SK-N-SH treated with all-trans-retinoic acid at 6 μM for 48 hours (cell line): Measurements from ENCODE around the gene TMED5.

Experiments used
- ATAC-seq: fragments of 200-7000 bp; cut with Tn5 transposase; 3 replicates; pipeline ENCODE4 v1.9.1; 2020; ENCODE audit warnings: mild to moderate bottlenecking, moderate library complexity
- ARNTL ChIP-seq: fragments of 450-650 bp; formaldehyde crosslinking; IDR thresholded peaks from 2 replicates; pipeline ENCODE4 v1.5.0; 2020; ENCODE audit warnings: low read depth, mild to moderate bottlenecking, moderate library complexity, borderline replicate concordance
- BACH2 ChIP-seq: fragments of 250-450 bp; sonication (Bioruptor Pico); IDR thresholded peaks from 2 replicates; pipeline ENCODE4 v1.9.0; 2021; ENCODE audit warnings: mild to moderate bottlenecking, borderline replicate concordance
- CSDC2 ChIP-seq: fragments of 250-450 bp; sonication (Bioruptor Pico); IDR thresholded peaks from 2 replicates; pipeline ENCODE4 v1.5.0; 2020; ENCODE audit warnings: mild to moderate bottlenecking, moderate library complexity
- CSRNP3 ChIP-seq: fragments of 250-450 bp; sonication (Bioruptor Pico); IDR thresholded peaks from 2 replicates; pipeline ENCODE4 v1.5.1; 2021; ENCODE audit warnings: mild to moderate bottlenecking, moderate library complexity
- ESRRG ChIP-seq: fragments of 250-450 bp; sonication (Bioruptor Pico); IDR thresholded peaks from 2 replicates; pipeline ENCODE4 v1.6.1; 2021; ENCODE audit warnings: mild to moderate bottlenecking
- ISL1 ChIP-seq: fragments of 250-450 bp; sonication (Bioruptor Pico); IDR thresholded peaks from 2 replicates; pipeline ENCODE4 v2.1.2; 2022; ENCODE audit warnings: mild to moderate bottlenecking, moderate library complexity
- OSR1 ChIP-seq: fragments of 250-450 bp; sonication (Bioruptor Pico); IDR thresholded peaks from 2 replicates; pipeline ENCODE4 v1.8.0; 2022; ENCODE audit warnings: moderate library complexity, mild to moderate bottlenecking, inconsistent platforms
- PATZ1 ChIP-seq: fragments of 250-450 bp; sonication (Bioruptor Pico); IDR thresholded peaks from 2 replicates; pipeline ENCODE4 v1.8.0; 2020; ENCODE audit warnings: mild to moderate bottlenecking, moderate library complexity, borderline replicate concordance
- POU6F1 ChIP-seq: fragments of 250-450 bp; sonication (Bioruptor Pico); IDR thresholded peaks from 2 replicates; pipeline ENCODE4 v1.8.0; 2021; ENCODE audit warnings: low read depth, mild to moderate bottlenecking, moderate library complexity, borderline replicate concordance
- PPARA ChIP-seq: fragments of 250-450 bp; sonication (Bioruptor Pico); IDR thresholded peaks from 2 replicates; pipeline ENCODE4 v1.5.0; 2020; ENCODE audit warnings: mild to moderate bottlenecking, borderline replicate concordance
- TCF4 ChIP-seq: fragments of 250-450 bp; sonication (Bioruptor Pico); IDR thresholded peaks from 2 replicates; pipeline ENCODE4 v1.8.0; 2021; ENCODE audit warnings: mild to moderate bottlenecking, moderate library complexity, borderline replicate concordance
- TOX ChIP-seq: fragments of 250-450 bp; sonication (Bioruptor Pico); IDR thresholded peaks from 2 replicates; pipeline ENCODE4 v1.8.0; 2021; ENCODE audit warnings: mild to moderate bottlenecking, moderate library complexity, borderline replicate concordance
- TSHZ2 ChIP-seq: fragments of 250-450 bp; sonication (Bioruptor Pico); IDR thresholded peaks from 2 replicates; pipeline ENCODE4 v1.5.0; 2020; ENCODE audit warnings: mild to moderate bottlenecking, moderate library complexity
- ZC3H10 ChIP-seq: fragments of 250-450 bp; sonication (Bioruptor Pico); IDR thresholded peaks from 2 replicates; pipeline ENCODE4 v1.5.1; 2021; ENCODE audit warnings: mild to moderate bottlenecking, moderate library complexity
- ZFP30 ChIP-seq: fragments of 450-650 bp; formaldehyde crosslinking; IDR thresholded peaks from 2 replicates; pipeline ENCODE4 v1.5.0; 2022; ENCODE audit warnings: mild to moderate bottlenecking, moderate library complexity
- ZNF565 ChIP-seq: fragments of 450-650 bp; formaldehyde crosslinking; conservative IDR thresholded peaks from 2 replicates; pipeline ENCODE4 v1.5.0; 2020; ENCODE audit warnings: low read depth, mild to moderate bottlenecking, moderate library complexity
- ZNF70 ChIP-seq: fragments of 450-650 bp; formaldehyde crosslinking; IDR thresholded peaks from 2 replicates; pipeline ENCODE4 v1.5.0; 2020; ENCODE audit warnings: mild to moderate bottlenecking, moderate library complexity
- ZNF8 ChIP-seq: fragments of 450-650 bp; formaldehyde crosslinking; IDR thresholded peaks from 2 replicates; pipeline ENCODE4 v1.5.0; 2020; ENCODE audit warnings: mild to moderate bottlenecking, moderate library complexity

Gene TMED5

GRCh38 chr1:93114391-93114790 lies 65.8 kb downstream of the TMED5 start:
- TF ChIP-seq POU6F1 (CRISPR knock-in tag), result no peak
- no peak for TF ChIP-seq CSRNP3 (CRISPR knock-in tag)
- TF ChIP-seq ZNF70 (CRISPR knock-in tag), result no peak
- no peak for TF ChIP-seq OSR1 (CRISPR knock-in tag)
- no peak for TF ChIP-seq ZNF8
- no peak for TF ChIP-seq BACH2
- TF ChIP-seq TOX, result no peak
- TF ChIP-seq ESRRG, result no peak
- no peak for TF ChIP-seq ZC3H10 (CRISPR knock-in tag)
- no peak for ATAC-seq

GRCh38 chr1:93113127-93113526 lies 67.1 kb downstream of the TMED5 start:
- no peak for TF ChIP-seq OSR1 (CRISPR knock-in tag)
- TF ChIP-seq CSRNP3 (CRISPR knock-in tag), result no peak
- no peak for TF ChIP-seq PPARA (CRISPR knock-in tag)
- no peak for TF ChIP-seq BACH2
- TF ChIP-seq ZNF8, result no peak
- TF ChIP-seq ISL1 (CRISPR knock-in tag), result no peak
- no peak for TF ChIP-seq ZNF70 (CRISPR knock-in tag)
- no peak for TF ChIP-seq ARNTL (CRISPR knock-in tag)
- no peak for TF ChIP-seq ESRRG
- TF ChIP-seq CSDC2 (CRISPR knock-in tag), result no peak
- no peak for TF ChIP-seq ZNF565
- no peak for TF ChIP-seq ZC3H10 (CRISPR knock-in tag)
- no peak for TF ChIP-seq TCF4 (CRISPR knock-in tag)
- no peak for TF ChIP-seq TOX
- TF ChIP-seq PATZ1, result no peak
- TF ChIP-seq ZFP30 (CRISPR knock-in tag), result no peak
- no peak for ATAC-seq

GRCh38 chr1:93111561-93111960 lies 68.7 kb downstream of the TMED5 start:
- TF ChIP-seq ISL1 (CRISPR knock-in tag) (no peak), ZNF565 (no peak), ZNF8 (no peak), POU6F1 (CRISPR knock-in tag) (no peak), TSHZ2 (CRISPR knock-in tag) (no peak)
- peak; percentile 60 for ATAC-seq
